ENCODE measurements around the gene RAD23B. TPM values are rescaled to one million over a fixed set of nuclear protein-coding genes. Genes with fewer than 3 reads are reported as not detected.
"Not testable (repeated sequence)": the region's sequence is repeated elsewhere in the genome, so short reads cannot be mapped to it uniquely, and the experiment has no call there.

Gene RAD23B
- total RNA-seq = 110 TPM
- long read RNA-seq, partial matches to known transcripts = 2 of 5 reads
- long read RNA-seq, other reads (novel, unspliced or antisense) = 3 of 5 reads

DNA sequence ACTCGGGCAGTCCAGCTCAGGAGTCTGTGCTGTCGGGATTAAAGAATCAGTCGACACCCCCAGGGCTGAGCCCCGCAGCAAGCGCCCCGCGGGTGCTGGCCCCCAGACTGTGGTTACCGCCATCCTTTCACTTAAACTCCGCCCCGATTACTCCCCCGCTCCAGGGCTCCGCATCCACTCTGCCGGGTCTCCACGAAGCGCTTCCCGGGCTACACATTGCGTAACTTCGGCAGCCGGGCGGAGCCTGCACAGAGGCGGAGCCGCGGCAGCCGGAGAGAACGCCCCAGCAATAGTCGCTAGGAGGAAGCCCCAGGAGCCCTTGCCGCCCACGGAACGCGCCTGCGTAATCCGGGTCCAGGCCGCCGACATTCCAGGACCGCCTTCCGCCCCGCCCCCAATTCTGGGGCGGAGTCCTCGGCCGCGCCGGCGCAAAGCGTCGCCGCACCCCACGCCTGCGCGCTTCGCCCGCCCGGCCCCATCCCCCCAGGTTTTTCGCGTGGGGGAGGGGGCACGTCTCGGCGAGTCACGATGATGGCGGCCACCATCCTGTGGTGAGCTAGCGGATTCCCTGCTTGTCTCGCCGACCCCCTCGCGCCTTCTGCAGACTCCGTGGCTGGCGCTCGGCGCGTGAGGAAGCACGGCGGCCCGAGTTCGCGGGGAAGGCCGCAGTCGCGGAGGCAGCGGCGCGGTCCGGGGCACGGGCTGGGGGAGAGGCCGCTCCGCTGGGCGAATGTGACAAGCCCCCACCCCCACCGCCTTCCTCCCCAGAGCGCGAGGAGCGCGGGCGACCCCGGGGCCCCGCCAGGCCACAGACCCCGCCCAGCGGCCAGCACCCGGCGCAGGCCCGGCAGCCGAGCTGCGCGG lies at the start of gene RAD23B:
RAD23B (plus strand) TSS at position 521 of the 864 bp plus-strand sequence. CDS start 351 bp downstream, outside the sequence.
- intact Hi-C loops (cut with DNase I) = no loop called here
- DNase-seq (ENCODE audit: missing footprints) (peak; percentile 99), ATAC-seq (peak; percentile 99)

DNA sequence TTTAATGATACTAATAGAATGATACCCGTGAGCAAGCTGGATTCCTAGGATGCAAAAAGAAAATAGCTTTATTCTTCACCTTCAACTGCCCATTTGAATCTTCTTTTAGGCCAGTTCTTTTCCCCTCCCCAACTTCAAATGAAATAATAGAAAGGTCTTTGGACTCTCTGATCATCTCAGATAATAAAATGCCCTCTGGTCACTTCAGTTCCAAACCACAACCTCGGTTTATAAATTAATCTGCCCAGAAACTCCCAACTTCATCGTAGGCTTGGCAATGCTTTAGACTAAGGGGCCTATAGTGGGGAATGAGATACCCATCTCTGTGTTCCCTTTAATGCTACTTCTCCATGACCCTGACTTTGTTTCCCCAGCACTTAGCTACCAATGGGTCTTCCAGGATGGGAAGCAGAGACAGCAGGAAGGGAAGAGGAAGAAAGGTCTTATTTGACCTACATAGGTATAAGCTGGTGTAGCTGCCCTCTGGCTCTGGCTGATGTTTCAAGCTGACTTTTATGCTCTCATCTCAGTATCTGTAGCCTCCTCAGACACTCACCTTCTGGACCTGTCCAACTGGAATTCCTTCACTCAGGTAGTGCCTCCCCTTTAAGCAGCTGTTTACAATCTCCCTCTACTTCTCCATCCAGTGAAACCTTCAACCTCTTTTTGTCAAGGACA lies 47.2 kb upstream of the RAD23B start:
- DNase-seq (ENCODE audit: missing footprints) = no peak
- ATAC-seq = no peak
- intact Hi-C loops (cut with DNase I) = loop anchor here (5.0 kb wide), 1 partner anchor 106 kb away; no protein-coding TSS in a partner anchor

DNA sequence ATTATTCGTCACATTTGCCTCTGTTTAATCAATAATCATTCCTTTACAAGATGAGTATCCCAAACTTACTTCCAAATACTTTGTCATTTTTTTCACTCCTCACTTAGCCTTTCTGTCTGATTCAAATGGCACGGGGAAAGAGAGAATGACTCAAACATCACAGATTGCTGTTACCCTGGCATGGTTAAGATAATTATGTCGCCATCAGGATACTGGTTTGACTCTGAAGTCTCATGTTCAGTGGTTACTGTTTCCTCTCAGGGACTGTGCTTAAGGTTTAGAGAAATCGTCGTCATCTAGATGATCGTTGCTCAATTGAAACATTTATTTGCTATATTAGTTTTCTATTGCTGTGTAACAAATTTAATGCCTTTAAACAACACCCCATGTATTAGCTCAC lies 45.2 kb upstream of the RAD23B start:
- intact Hi-C loops (cut with DNase I) = loop anchor here (5.0 kb wide), 1 partner anchor 104 kb away; no protein-coding TSS in a partner anchor
- DNase-seq (ENCODE audit: missing footprints) = no peak
- ATAC-seq = no peak

- no peak for ATAC-seq
- intact Hi-C loops (cut with DNase I) = loop anchor here (5.0 kb wide), 1 partner anchor 103 kb away; no protein-coding TSS in a partner anchor
- no peak for DNase-seq (ENCODE audit: missing footprints)
Measured at GRCh38 chr9:107239474-107239873, 43.6 kb upstream of the RAD23B start.

- DNase-seq (ENCODE audit: missing footprints) = no peak
- intact Hi-C loops (cut with DNase I) = no loop called here
- no peak for ATAC-seq
Measured at GRCh38 chr9:107240260-107240659, 42.8 kb upstream of the RAD23B start.

DNA sequence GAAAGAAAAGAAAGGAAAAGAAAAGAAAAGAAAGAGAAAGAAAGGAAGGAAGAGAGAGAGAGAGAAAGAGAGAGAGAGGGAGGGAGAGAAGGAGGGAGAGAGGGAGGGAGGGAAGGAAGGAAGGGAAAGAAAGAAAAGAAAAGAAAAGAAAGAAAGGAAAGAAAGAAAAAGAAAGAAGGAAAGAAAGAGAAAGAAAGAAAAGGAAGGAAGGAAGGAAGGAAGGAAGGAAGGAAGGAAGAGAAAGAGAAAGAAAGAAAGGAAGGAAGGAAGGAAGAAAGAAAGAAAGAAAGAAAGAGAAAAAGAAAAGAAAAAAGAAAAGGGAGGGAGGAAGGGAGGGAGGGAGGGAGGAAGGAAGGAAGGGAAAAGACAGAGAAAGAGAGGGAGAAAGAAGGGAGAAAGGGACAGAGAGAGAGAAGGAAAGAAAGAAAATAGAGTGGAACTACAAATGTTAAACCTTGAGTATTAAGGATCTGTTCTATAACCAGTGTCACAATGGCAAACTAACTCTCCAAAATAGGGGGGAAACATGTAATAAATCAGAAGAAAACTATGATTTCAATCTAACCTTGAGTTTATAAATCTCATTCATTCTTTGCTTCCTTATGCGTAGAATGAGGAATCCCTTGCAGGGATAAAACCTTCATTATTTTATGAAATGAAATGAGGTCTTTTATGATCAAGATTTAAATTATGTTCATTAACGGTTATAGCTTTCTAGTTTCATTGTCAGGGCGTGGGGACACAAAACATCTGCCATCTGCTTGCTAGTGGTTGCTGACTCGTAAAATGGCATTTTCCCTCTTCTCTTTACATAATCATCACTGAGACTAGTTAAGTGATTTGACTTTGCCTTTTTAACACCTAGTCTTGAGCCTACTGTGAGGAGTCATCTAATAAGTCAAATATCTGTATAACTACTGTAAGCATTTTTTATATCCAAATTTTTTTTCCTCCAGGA lies 40.7 kb upstream of the RAD23B start:
- intact Hi-C loops (cut with DNase I) = no loop called here
- no peak for DNase-seq (ENCODE audit: missing footprints)
- ATAC-seq = no peak

DNA sequence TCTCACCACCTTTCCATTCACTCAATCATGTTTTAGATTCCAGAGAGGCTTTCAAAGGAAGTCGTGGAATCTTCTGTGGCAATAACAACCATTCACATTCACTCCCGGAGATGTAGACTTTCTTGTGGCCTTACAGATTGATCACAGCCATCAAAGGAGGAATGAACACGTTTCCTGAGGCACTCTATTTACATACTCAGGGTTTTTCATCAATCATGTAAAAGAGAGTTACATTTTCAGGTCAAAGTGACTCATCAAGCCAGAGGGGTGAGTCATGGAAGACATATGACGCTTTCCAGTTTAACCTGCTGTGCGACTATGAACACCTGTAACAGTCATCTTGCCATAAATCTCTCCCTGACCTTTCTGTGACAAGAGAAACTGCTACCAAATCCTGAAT lies 39.3 kb upstream of the RAD23B start:
- ATAC-seq = no peak
- intact Hi-C loops (cut with DNase I) = no loop called here

GRCh38 chr9:107246259-107247254 lies 36.5 kb upstream of the RAD23B start:
- ATAC-seq (no peak), DNase-seq (ENCODE audit: missing footprints) (no peak)
- intact Hi-C loops (cut with DNase I) = no loop called here

More for the DNA sequence above, 39.3 kb upstream of the RAD23B start:
- DNase-seq (ENCODE audit: missing footprints) = no peak

GRCh38 chr9:107248714-107249113 lies 34.4 kb upstream of the RAD23B start:
- intact Hi-C loops (cut with DNase I) = no loop called here
- DNase-seq (ENCODE audit: missing footprints) (no peak), ATAC-seq (no peak)

DNA sequence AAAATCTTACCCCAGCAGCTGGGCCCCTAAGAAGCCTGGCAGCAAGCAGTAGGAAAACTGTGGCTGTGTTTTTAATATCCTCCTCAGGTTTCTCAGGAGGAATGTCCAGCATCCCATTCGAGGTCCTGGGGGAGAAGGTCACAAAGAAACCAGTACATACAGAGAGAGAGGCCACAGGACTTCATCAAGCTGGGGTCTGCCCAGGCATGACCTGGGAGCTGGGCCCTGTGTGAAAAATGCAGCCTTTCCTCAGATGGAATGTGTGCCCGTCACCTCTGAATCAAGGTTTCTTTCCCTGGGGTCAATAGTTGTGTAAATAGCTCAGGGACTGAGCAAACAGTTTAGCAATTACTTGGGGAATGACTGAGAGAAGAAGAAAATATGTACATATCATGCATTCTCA lies 33.9 kb upstream of the RAD23B start:
- no peak for DNase-seq (ENCODE audit: missing footprints)
- intact Hi-C loops (cut with DNase I) = no loop called here
- no peak for ATAC-seq

DNA sequence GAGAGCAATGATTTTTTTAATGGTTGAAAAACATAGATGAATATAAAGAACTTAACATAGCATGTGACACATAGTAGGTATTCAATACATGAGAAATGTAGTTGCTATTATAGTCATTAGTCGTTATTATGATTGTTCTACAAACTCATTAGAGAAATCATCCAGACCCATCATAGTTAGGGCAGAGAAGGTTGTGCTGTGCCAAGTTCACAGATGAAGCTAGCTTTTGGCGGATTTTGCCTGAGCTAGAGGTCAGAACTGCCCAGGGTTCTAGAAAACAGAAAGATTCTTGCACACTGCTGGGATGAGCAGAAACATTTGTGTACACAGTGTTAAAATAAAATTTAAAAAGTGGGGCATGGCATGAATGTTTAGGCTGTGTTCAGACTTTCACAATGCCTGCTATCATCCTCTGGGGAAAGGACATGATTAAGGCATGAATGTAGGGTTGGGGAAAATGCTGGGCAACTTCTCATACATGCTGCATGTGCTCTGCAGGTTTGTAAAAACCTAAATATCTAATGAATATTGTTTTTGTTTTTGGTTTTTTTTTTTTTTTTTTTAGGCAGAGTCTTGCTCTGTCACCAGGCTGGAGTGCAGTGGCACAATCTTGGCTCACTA lies 33.3 kb upstream of the RAD23B start:
- intact Hi-C loops (cut with DNase I) = loop anchor here (5.0 kb wide), 1 partner anchor 72 kb away; no protein-coding TSS in a partner anchor
- ATAC-seq = no peak
- no peak for DNase-seq (ENCODE audit: missing footprints)

DNA sequence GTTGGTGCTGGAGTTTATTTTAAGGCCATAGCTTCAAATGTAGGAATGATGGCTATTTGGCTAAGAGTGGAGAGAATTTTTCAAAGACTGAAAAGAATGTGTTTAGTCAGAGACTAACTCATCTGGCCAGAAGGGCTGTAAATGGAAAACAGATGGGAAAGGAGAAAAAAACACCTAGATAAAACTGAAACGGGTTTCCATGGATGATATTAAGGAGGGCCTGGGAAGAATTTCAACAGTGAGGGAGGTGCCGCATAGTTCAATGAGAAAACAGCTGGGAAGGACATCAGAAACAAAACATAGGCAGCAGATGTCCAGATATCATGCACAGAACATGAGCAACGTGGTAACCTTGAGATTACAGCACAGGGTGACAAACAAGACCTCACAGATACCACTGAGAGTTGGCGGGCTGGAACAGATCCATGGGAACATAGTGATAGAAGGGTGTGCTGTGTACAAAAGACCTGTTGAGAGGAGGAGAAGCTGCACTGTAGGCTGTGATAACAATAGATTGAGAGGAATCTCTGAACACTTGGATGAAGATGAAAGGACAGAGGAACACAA lies 31.2 kb upstream of the RAD23B start:
- DNase-seq (ENCODE audit: missing footprints) = no peak
- peak; percentile 97 for ATAC-seq
- intact Hi-C loops (cut with DNase I) = loop anchor here (5.0 kb wide), 1 partner anchor 75 kb away; no protein-coding TSS in a partner anchor

GRCh38 chr9:107258919-107259318 lies 24.2 kb upstream of the RAD23B start:
- intact Hi-C loops (cut with DNase I) = no loop called here
- DNase-seq (ENCODE audit: missing footprints) (no peak), ATAC-seq (no peak)

- DNase-seq (ENCODE audit: missing footprints); ATAC-seq; intact Hi-C loops (cut with DNase I): not testable (repeated sequence)
Measured at GRCh38 chr9:107259751-107260313, 23.2 kb upstream of the RAD23B start.

DNA sequence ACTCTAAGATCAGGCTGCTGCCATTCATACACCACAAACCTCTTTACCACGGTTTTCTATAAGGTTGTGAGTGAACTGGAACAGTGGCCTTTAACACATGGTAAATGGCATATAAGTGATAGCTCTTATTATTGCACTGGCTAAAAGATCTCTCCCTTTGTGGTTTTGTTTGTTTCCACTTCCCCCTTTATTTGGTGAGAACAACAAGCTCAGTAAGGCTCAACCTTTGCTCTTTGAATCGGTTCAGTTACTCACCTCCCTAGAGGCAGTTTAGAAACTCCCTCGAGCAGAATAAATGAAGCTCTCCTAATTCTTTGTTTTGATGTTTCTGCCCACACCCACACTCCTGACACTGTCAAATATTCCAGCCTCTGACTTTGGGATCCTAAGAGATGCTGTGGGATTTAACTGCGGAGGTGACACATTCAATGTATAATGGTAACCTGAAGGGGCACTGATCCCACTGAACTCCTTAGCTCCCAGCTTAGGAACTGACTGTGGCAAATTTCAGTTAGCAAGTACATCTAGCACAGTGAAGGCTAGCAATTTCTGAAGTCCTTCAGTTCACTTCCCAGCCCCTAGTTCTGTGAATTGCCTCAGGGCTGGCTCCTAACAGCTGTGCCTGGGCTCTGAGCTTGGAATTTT lies 22.5 kb upstream of the RAD23B start:
- intact Hi-C loops (cut with DNase I) = no loop called here
- DNase-seq (ENCODE audit: missing footprints) (no peak), ATAC-seq (no peak)

- intact Hi-C loops (cut with DNase I) = no loop called here
- ATAC-seq (no peak), DNase-seq (ENCODE audit: missing footprints) (no peak)
Measured at GRCh38 chr9:107261106-107261505, 22.0 kb upstream of the RAD23B start.

All from Right ventricle myocardium inferior (tissue), 1 donor.